LNCAP (cell line): ENCODE measurements around the gene DENND10.

ENCODE experiments used
- CTCF ChIP-seq: fragments of 450-650 bp; IDR thresholded peaks from 2 replicates; pipeline ENCODE4 v1.5.1; 2017; ENCODE audit warnings: mild to moderate bottlenecking

Gene DENND10

DNA sequence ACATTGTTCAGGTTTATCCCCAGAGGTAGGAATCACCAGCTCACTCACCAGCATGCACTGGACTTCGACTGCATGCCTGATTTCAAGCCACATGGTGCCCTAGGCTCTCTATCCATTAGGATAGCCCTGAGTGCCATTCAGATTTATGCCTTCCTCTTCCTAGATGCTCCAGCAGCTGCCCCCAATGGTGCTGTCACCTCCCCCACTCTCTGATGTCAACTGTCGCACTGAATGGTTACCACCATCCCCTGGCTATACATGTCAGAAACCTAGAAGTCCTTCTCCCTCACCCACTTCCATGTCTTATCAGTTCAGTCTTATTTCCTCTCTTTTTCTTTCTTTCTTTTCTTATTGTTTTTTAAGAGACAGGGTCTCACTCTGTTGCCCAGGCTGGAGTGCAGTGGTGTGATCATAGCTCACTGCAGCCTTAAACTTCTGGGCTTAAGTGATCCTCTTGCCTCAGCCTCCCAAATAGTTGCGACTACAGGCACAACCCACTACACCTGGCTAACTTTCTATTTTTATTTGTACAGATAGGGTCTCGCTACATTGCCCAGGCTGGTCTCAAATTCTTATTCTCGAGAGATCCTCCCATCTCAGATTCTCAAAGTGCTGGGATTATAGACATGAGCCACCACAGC, 58.7 kb downstream of the DENND10 start:
- TF ChIP-seq CTCF, result no peak

GRCh38 chr10:119165171-119166117, 61.5 kb downstream of the DENND10 start, which contains the start of gene SFXN4:
Gene SFXN4 (minus strand): TSS chr10:119165714. CDS start chr10:119165647, 67 bp downstream.
- TF ChIP-seq CTCF, result no peak

DNA sequence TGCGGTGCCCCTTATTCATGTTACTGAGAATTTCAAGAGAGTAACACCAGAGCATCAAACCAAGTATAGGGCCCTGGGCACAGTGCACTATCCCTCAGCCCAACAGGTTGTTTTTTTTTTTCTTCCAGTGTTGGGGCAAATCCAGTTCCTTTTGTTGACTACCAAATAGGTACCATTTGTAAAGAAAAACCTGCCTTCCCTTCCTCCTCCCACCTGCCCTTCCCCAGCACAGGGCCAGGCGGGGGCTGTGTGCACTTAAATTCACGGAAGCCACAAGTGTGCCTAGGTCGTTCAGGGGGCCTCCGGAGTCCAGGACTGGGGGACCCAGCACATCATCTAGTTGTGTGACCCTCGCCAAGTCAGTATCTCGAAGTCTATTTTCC, 62.2 kb downstream of the DENND10 start:
- no peak for TF ChIP-seq CTCF

DNA sequence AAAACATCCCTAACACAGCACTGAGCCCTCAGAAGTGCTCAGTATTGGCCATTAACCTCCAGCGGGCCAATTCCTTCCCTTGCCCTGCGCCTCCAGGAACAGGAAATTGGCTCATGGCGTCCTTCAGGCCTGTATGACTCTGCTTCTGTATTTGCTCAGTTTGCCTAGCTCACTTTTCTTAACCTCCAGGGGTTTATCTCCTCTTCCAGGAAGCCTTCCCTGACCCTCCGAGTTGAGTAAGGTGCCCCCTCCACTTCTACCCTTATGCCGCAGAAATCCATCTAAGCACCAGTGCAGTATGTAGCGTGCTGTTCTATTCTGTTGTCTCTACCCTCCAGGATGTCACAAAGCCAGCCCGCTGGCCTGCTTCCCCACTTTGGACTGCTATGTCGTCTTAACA, 62.7 kb downstream of the DENND10 start:
- TF ChIP-seq CTCF, result no peak

GRCh38 chr10:119167041-119167440, 63.1 kb downstream of the DENND10 start:
- TF ChIP-seq CTCF, result no peak

- TF ChIP-seq CTCF, result no peak
Measured at GRCh38 chr10:119174109-119174508, 70.2 kb downstream of the DENND10 start.

DNA sequence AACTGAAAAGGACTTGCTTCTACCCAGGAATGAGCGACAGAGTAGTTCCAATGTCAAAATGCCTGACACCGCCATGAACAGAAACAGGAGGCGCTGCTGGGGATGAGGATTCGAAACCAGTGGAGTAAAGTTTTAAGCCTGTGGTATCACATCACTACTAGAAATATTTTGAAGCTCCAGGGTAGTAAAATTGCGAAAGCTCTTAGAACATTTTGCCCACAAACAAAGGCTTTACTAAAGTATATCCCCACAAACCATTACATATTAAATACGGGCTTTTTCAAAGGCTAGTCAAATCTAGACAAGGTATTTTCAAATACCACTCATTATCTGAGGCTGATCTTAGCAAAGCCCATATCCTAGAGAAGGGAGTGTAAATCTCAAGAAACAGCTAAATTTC, 72.3 kb downstream of the DENND10 start:
- no peak for TF ChIP-seq CTCF
